RWPE2 (cell line): ENCODE data around the gene RASSF7.

Experiments
- ATAC-seq: fragments of 200-7000 bp; cut with Tn5 transposase; 3 replicates; pipeline ENCODE4 v1.9.1; 2021; ENCODE audit warnings: low read depth
- DNase-seq: peaks from one replicate; pipeline ENCODE4 v3.0.0-alpha.2; 2020; ENCODE audit warnings: low spot score
- H3K27ac ChIP-seq: fragments of 450-650 bp; 2 replicates; pipeline ENCODE4 v1.5.1; 2017; ENCODE audit warnings: mild to moderate bottlenecking; ENCODE audit not compliant: poor library complexity, severe bottlenecking
- H3K27me3 ChIP-seq: fragments of 250-450 bp; sonication (Bioruptor Pico); 2 replicates; pipeline ENCODE4 v1.5.1; 2021; ENCODE audit warnings: mild to moderate bottlenecking, moderate library complexity; ENCODE audit not compliant: insufficient read depth, poor library complexity, severe bottlenecking
- H3K36me3 ChIP-seq: fragments of 250-450 bp; sonication (Bioruptor Pico); 2 replicates; pipeline ENCODE4 v1.5.1; 2020; ENCODE audit warnings: low read depth, mild to moderate bottlenecking, moderate library complexity
- H3K4me1 ChIP-seq: fragments of 250-450 bp; sonication (Bioruptor Pico); 2 replicates; pipeline ENCODE4 v1.5.1; 2021; ENCODE audit warnings: mild to moderate bottlenecking, moderate library complexity; ENCODE audit not compliant: insufficient read depth, poor library complexity, severe bottlenecking
- H3K4me3 ChIP-seq: fragments of 250-450 bp; sonication (Bioruptor Pico); 2 replicates; pipeline ENCODE4 v1.5.1; 2021; ENCODE audit warnings: mild to moderate bottlenecking, moderate library complexity; ENCODE audit not compliant: severe bottlenecking
- H3K9me3 ChIP-seq: fragments of 250-450 bp; sonication (Bioruptor Pico); 2 replicates; pipeline ENCODE4 v1.5.1; 2021; ENCODE audit warnings: mild to moderate bottlenecking, moderate library complexity; ENCODE audit not compliant: severe bottlenecking
- TF ChIP-seq, protein P1 (sequence below): fragments of 450-650 bp; IDR thresholded peaks from one replicate; pipeline ENCODE4 v1.5.1; 2017; ENCODE audit warnings: mild to moderate bottlenecking, moderate library complexity; ENCODE audit not compliant: poor library complexity, severe bottlenecking

Gene RASSF7

DNA sequence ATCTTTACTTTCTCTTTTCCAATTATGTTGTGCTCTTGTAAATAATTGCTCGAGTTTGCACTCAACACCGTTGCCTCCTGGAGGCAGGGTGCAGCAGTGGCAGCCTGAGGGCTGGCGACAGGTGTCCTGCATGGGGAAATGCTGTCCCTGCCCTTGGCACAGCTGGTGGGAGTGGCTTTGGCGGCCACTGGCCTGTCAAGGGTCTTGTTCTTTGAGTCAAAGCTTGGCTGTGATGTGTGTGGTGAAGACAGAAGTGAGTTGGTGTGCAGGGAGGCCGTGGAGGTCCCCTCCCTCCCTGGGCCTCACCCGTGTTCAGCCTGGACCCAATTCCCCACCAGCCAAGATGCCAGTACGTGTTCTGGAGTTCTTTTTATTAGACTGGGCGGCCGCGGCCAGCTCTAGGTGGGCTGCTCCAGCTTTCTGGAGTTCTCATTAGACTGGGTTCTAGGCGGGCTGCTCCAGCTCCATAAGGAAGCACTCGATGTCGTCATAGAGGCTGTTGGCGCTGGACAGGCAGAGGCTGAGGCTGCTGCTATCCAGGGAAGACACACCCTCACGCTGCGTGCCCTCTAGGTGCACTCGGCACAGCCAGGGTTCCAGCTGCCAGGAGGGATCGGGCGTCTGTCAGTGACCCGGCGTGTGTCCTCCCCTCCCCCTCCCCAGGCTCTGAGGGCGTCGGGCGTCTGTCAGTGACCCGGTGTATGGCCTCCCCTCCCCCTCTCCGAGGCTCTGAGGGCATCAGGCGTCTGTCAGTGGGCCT is 51.6 kb downstream of the RASSF7 start:
- Histone ChIP-seq H3K4me1 (peaks cover 10% of the 10 kb centered on the region), H3K9me3 (no peaks in the 10 kb centered on the region), H3K4me3 (no peak overlapping the region), H3K27me3 (no peaks in the 10 kb centered on the region), H3K36me3 (peaks cover 57% of the 10 kb centered on the region), H3K27ac (no peak overlapping the region)
- TF ChIP-seq, protein P1, sequence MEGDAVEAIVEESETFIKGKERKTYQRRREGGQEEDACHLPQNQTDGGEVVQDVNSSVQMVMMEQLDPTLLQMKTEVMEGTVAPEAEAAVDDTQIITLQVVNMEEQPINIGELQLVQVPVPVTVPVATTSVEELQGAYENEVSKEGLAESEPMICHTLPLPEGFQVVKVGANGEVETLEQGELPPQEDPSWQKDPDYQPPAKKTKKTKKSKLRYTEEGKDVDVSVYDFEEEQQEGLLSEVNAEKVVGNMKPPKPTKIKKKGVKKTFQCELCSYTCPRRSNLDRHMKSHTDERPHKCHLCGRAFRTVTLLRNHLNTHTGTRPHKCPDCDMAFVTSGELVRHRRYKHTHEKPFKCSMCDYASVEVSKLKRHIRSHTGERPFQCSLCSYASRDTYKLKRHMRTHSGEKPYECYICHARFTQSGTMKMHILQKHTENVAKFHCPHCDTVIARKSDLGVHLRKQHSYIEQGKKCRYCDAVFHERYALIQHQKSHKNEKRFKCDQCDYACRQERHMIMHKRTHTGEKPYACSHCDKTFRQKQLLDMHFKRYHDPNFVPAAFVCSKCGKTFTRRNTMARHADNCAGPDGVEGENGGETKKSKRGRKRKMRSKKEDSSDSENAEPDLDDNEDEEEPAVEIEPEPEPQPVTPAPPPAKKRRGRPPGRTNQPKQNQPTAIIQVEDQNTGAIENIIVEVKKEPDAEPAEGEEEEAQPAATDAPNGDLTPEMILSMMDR = no peak
- DNase-seq (peak; percentile 70), ATAC-seq (no peak)

DNA sequence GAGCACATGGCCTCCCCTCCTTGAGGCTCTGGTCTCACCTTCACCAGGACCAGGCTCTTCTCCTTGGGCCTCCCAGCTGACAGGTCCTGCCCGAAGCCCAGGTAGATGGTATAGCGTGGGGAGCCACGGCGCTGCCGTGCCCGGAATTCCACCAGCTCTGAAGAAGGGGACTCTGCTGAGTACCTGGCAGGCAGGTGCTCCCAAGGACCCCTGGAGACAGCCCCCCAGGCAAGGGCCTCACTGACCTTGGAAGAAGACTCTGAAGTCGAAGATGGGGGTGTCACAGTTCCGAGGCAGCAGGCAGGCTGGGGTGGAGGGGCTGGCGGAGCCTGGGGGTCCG is 52.2 kb downstream of the RASSF7 start:
- no peak overlapping the region for H3K4me3 ChIP-seq
- no peak overlapping the region for H3K27ac ChIP-seq
- H3K36me3 ChIP-seq = peaks cover 52% of the 10 kb centered on the region

DNA sequence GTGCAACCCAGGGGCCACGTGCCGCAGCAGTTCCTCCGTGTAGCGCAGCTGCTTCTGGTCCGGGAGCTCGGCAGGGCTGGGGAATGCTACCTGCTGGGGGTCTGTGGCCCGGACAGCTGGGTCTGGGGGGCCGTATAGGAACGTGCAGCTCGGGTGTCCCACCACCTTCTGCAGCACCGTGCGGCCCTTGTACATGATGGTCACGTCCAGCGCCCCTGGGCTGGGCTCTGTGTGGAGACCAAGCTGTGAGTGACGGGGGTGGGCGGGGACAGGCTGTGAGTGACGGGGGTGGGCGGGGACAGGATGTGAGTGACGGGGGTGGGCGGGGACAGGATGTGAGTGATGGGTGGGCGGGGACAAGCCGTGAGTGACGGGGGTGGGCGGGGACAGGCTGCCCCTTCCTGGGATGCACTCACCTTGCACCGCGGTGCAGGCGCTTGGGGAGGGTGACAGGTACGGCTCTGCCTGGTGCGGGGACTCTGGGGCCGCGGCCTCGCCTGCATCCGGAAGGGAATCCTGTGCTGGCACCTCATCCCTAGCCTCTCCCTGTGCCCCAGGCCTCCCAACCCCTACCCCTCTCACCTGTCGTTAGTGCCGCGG is 52.7 kb downstream of the RASSF7 start:
- TF ChIP-seq, protein P1 = no peak
- Histone ChIP-seq H3K27ac (peak overlapping the region; percentile 53), H3K27me3 (no peaks in the 10 kb centered on the region), H3K4me3 (no peak overlapping the region), H3K36me3 (peaks cover 49% of the 10 kb centered on the region), H3K9me3 (no peaks in the 10 kb centered on the region), H3K4me1 (peaks cover 10% of the 10 kb centered on the region)
- DNase-seq (peak; percentile 92), ATAC-seq (peak; percentile 26)

More for the DNA sequence above, 52.2 kb downstream of the RASSF7 start:
- ATAC-seq (no peak), DNase-seq (peak; percentile 60)
- no peaks in the 10 kb centered on the region for H3K9me3 ChIP-seq
- TF ChIP-seq, protein P1 = no peak
- H3K27me3 ChIP-seq = no peaks in the 10 kb centered on the region
- peaks cover 10% of the 10 kb centered on the region for H3K4me1 ChIP-seq
